IMR-90 (cell line): ENCODE data around the gene ABHD13. TPM values are rescaled to one million over a fixed set of nuclear protein-coding genes. Genes with fewer than 3 reads are reported as not detected.

Experiments
- ATAC-seq: fragments of 200-7000 bp; cut with Tn5 transposase; 2 replicates; pipeline ENCODE4 v1.9.1; 2020; ENCODE audit warnings: low read depth, mild to moderate bottlenecking, moderate library complexity
- BruUV-seq: library from RNA; stranded (reverse); fragments of 400-500 nt; replicated peaks from 2 replicates; lab custom pipeline; 2021; lab: Mats Ljungman, UMichigan
- CTCF ChIA-PET: fragments of 300-600 bp; formaldehyde crosslinking; extraction: SDS; loops from one replicate; lab custom pipeline; 2021; ENCODE audit warnings: antibody characterized with exemption; lab: Yijun Ruan, JAX
- POLR2A ChIA-PET: fragments of 300-600 bp; sonication (Branson Sonifier 250); formaldehyde crosslinking; loops from one replicate; lab custom pipeline; 2022; ENCODE audit warnings: antibody characterized with exemption; ENCODE audit not compliant: unreplicated experiment; lab: Charles Lee
- DNase-seq: peaks from one replicate; pipeline ENCODE4 v3.0.0; 2013
- H2AFZ ChIP-seq: replicated peaks from 2 replicates; pipeline ENCODE3; 2013; ENCODE audit warnings: low read length, mild to moderate bottlenecking; ENCODE audit not compliant: poor library complexity
- H2AK5ac ChIP-seq: 2 replicates; pipeline ENCODE4 v1.6.1; 2013; ENCODE audit warnings: low read depth, low read length, inconsistent platforms
- H2AK9ac ChIP-seq: replicated peaks from 2 replicates; pipeline ENCODE3; 2013; ENCODE audit warnings: mild to moderate bottlenecking, low read depth, low read length, moderate library complexity; ENCODE audit not compliant: poor library complexity
- H2BK120ac ChIP-seq: 2 replicates; pipeline ENCODE4 v1.6.1; 2013; ENCODE audit warnings: low read depth, low read length, inconsistent platforms
- H2BK15ac ChIP-seq: 3 replicates; pipeline ENCODE4 v1.6.1; 2013; ENCODE audit warnings: low read depth, low read length, inconsistent platforms
- H2BK20ac ChIP-seq: 2 replicates; pipeline ENCODE4 v1.6.1; 2013; ENCODE audit warnings: low read depth, mild to moderate bottlenecking, inconsistent platforms, low read length, moderate library complexity
- H2BK5ac ChIP-seq: 2 replicates; pipeline ENCODE4 v1.6.1; 2013; ENCODE audit warnings: mild to moderate bottlenecking, low read depth, low read length, inconsistent platforms; ENCODE audit not compliant: poor library complexity, severe bottlenecking
- H3K14ac ChIP-seq: replicated peaks from 2 replicates; pipeline ENCODE4 v1.6.1; 2013; ENCODE audit warnings: low read depth, low read length, inconsistent platforms
- H3K18ac ChIP-seq: 2 replicates; pipeline ENCODE4 v1.6.1; 2013; ENCODE audit warnings: low read depth, low read length, control low read depth
- H3K23ac ChIP-seq: 2 replicates; pipeline ENCODE4 v1.6.1; 2013; ENCODE audit warnings: low read depth, low read length, inconsistent platforms
- H3K27ac ChIP-seq: 2 replicates; pipeline ENCODE4 v1.5.1; 2013; ENCODE audit warnings: mild to moderate bottlenecking, control low read depth, low read length; ENCODE audit not compliant: insufficient read depth
- H3K27me3 ChIP-seq: 2 replicates; pipeline ENCODE4 v1.6.1; 2013; ENCODE audit warnings: low read length; ENCODE audit not compliant: control insufficient read depth, insufficient read depth
- H3K36me3 ChIP-seq: 2 replicates; pipeline ENCODE4 v1.6.1; 2013; ENCODE audit warnings: low read length, mixed read lengths; ENCODE audit not compliant: control insufficient read depth, insufficient read depth
- H3K4ac ChIP-seq: 2 replicates; pipeline ENCODE4 v1.6.1; 2013; ENCODE audit warnings: low read depth, low read length, inconsistent platforms
- H3K4me1 ChIP-seq: 2 replicates; pipeline ENCODE4 v1.6.1; 2013; ENCODE audit warnings: low read length, mixed read lengths; ENCODE audit not compliant: control insufficient read depth, insufficient read depth
- H3K4me2 ChIP-seq: 2 replicates; pipeline ENCODE4 v1.6.1; 2013; ENCODE audit warnings: low read depth, mild to moderate bottlenecking, control low read depth, low read length, moderate library complexity
- H3K4me3 ChIP-seq: 2 replicates; pipeline ENCODE4 v1.5.1; 2013; ENCODE audit warnings: low read depth, mild to moderate bottlenecking, control low read depth, low read length, moderate library complexity; ENCODE audit not compliant: insufficient read depth
- H3K56ac ChIP-seq: 2 replicates; pipeline ENCODE4 v1.6.1; 2013; ENCODE audit warnings: low read length, inconsistent platforms; ENCODE audit not compliant: insufficient read depth; ENCODE audit errors: extremely low read depth
- H3K79me1 ChIP-seq, 2 experiments: 2 replicates each; pipeline ENCODE4 v1.6.1; 2013; ENCODE audit warnings: low read length in 2 of 2, inconsistent platforms in 1 of 2, low read depth in 1 of 2
- H3K9ac ChIP-seq: 2 replicates; pipeline ENCODE4 v1.6.1; 2013; ENCODE audit warnings: low read depth, low read length, control low read depth
- H3K9me1 ChIP-seq: 2 replicates; pipeline ENCODE4 v1.6.1; 2013; ENCODE audit warnings: low read length, inconsistent platforms; ENCODE audit not compliant: insufficient read depth
- H3K9me3 ChIP-seq: 2 replicates; pipeline ENCODE4 v1.6.1; 2013; ENCODE audit warnings: low read length; ENCODE audit not compliant: control insufficient read depth, insufficient read depth
- H4K20me1 ChIP-seq: 2 replicates; pipeline ENCODE4 v1.6.1; 2013; ENCODE audit warnings: low read length, inconsistent platforms; ENCODE audit not compliant: insufficient read depth
- H4K5ac ChIP-seq: 2 replicates; pipeline ENCODE4 v1.6.1; 2013; ENCODE audit warnings: mild to moderate bottlenecking, low read depth, low read length, control low read depth
- H4K8ac ChIP-seq, 2 experiments: 2 replicates each; pipeline ENCODE4 v1.6.1; 2013; ENCODE audit warnings: low read depth in 2 of 2, low read length in 2 of 2, control low read depth in 1 of 2, inconsistent platforms in 1 of 2
- H4K91ac ChIP-seq: 2 replicates; pipeline ENCODE4 v1.6.1; 2013; ENCODE audit warnings: low read depth, low read length, inconsistent platforms; ENCODE audit not compliant: insufficient read depth
- BHLHE40 ChIP-seq: fragments of 150-350 bp; IDR thresholded peaks from 2 replicates; pipeline ENCODE4 v1.6.1; 2016; ENCODE audit warnings: mild to moderate bottlenecking, low read depth, low read length
- CEBPB ChIP-seq: IDR thresholded peaks from 2 replicates; pipeline ENCODE4 v1.6.1; 2012; ENCODE audit warnings: low read depth, low read length, improper control_type of control experiment
- CHD1 ChIP-seq: IDR thresholded peaks from 2 replicates; pipeline ENCODE4 v1.6.1; 2012; ENCODE audit warnings: low read depth, low read length, improper control_type of control experiment
- CTCF ChIP-seq: conservative IDR thresholded peaks from 2 replicates; pipeline ENCODE4 v1.5.1; 2012; ENCODE audit warnings: mild to moderate bottlenecking, low read depth, low read length, improper control_type of control experiment
- ELK1 ChIP-seq: fragments of 150-350 bp; IDR thresholded peaks from 2 replicates; pipeline ENCODE4 v1.6.1; 2016; ENCODE audit warnings: low read depth, mild to moderate bottlenecking, low read length, moderate library complexity, borderline replicate concordance
- FOS ChIP-seq: fragments of 150-350 bp; IDR thresholded peaks from 2 replicates; pipeline ENCODE4 v1.6.1; 2016; ENCODE audit warnings: low read depth, low read length
- MAFK ChIP-seq: IDR thresholded peaks from 2 replicates; pipeline ENCODE4 v1.6.1; 2012; ENCODE audit warnings: low read depth, low read length, improper control_type of control experiment
- MAZ ChIP-seq: IDR thresholded peaks from 2 replicates; pipeline ENCODE4 v1.6.1; 2012; ENCODE audit warnings: low read depth, mild to moderate bottlenecking, low read length, improper control_type of control experiment, moderate library complexity, borderline replicate concordance
- MXI1 ChIP-seq: IDR thresholded peaks from 2 replicates; pipeline ENCODE4 v1.6.1; 2012; ENCODE audit warnings: low read depth, mild to moderate bottlenecking, low read length, moderate library complexity, borderline replicate concordance
- NFE2L2 ChIP-seq: fragments of 150-350 bp; IDR thresholded peaks from 2 replicates; pipeline ENCODE4 v1.6.1; 2016; ENCODE audit warnings: low read depth, mild to moderate bottlenecking, low read length
- POLR2A ChIP-seq: IDR thresholded peaks from 2 replicates; pipeline ENCODE4 v1.6.1; 2012; ENCODE audit warnings: mild to moderate bottlenecking, low read depth, low read length
- RAD21 ChIP-seq: IDR thresholded peaks from 2 replicates; pipeline ENCODE4 v1.6.1; 2012; ENCODE audit warnings: low read length, improper control_type of control experiment
- RCOR1 ChIP-seq: IDR thresholded peaks from 2 replicates; pipeline ENCODE4 v1.6.1; 2012; ENCODE audit warnings: mild to moderate bottlenecking, low read length, improper control_type of control experiment; ENCODE audit not compliant: insufficient replicate concordance
- RFX5 ChIP-seq: IDR thresholded peaks from 2 replicates; pipeline ENCODE4 v1.8.0; 2012; ENCODE audit warnings: low read depth, mild to moderate bottlenecking, low read length, moderate library complexity
- SMC3 ChIP-seq: fragments of 150-350 bp; IDR thresholded peaks from 2 replicates; pipeline ENCODE4 v1.6.1; 2016; ENCODE audit warnings: low read depth, mild to moderate bottlenecking, antibody characterized with exemption, low read length, moderate library complexity
- USF2 ChIP-seq: fragments of 150-350 bp; IDR thresholded peaks from 2 replicates; pipeline ENCODE4 v1.6.1; 2017; ENCODE audit warnings: mild to moderate bottlenecking, antibody characterized with exemption, low read length, low read depth
- WGBS, 2 experiments: methylation state at CpG; one replicate each; pipeline versions ENCODE4 v1.1.5 to v1.1.7; 2013; ENCODE audit warnings: missing lambda C conversion rate in 2 of 2; ENCODE audit not compliant: insufficient read length in 1 of 2; ENCODE audit errors: extremely low coverage in 2 of 2; 5-methylcytosine and 5-hydroxymethylcytosine counted together
- dilution Hi-C: fragments of 300-500 bp; cut with HindIII; formaldehyde crosslinking; loops from one replicate; pipeline ENCODE4 v1.14.3; 2018; ENCODE audit warnings: low sequenced_read_pairs; ENCODE audit not compliant: unreplicated experiment
- in situ Hi-C: fragments of 300-500 bp; cut with MboI; formaldehyde crosslinking; loops from 3 replicates; pipeline ENCODE4 v1.14.3; 2019; ENCODE audit warnings: low sequenced_read_pairs, inconsistent platforms, mixed read lengths
- intact Hi-C: fragments of 100-400 bp; cut with micrococcal nuclease; formaldehyde crosslinking; loops from 2 replicates; pipeline ENCODE4 v1.10.0; 2022
- polyA plus RNA-seq, 3 experiments: library from polyadenylated mRNA; depleted of rRNA; stranded (reverse); fragments of >200 nt; gene quantifications; 2 replicates each; pipeline ENCODE4 v1.2.3, GENCODE V29; 2012; ENCODE audit warnings: low replicate concordance in 1 of 3
- total RNA-seq: library from RNA; depleted of rRNA; stranded (reverse); fragments of >200 nt; gene quantifications from 2 replicates; pipeline ENCODE4 v1.2.3, GENCODE V29; 2012

ABHD13 gene
- total and polyA plus RNA-seq, 2 of the 4 experiments (the other 2 are of a cell fraction), result 4.0 to 4.1 TPM

- Histone ChIP-seq H3K4me3 (no peak overlapping the region), H3K18ac (no peak overlapping the region), H2AFZ (no peak overlapping the region), H2BK15ac (no peak overlapping the region), H3K4me1 (peaks cover 2% of the 10 kb centered on the region; the same call in 1 of the 2 replicates), H2BK120ac (no peak overlapping the region), H3K4ac (no peak overlapping the region), H2BK5ac (no peak overlapping the region), H4K91ac (no peak overlapping the region), H3K23ac (no peak overlapping the region), H3K27me3 (no peaks in the 10 kb centered on the region), H2BK20ac (no peak overlapping the region), H3K9ac (no peak overlapping the region), H3K56ac (no peak overlapping the region), H3K9me3 (no peaks in the 10 kb centered on the region), H2AK9ac (no peak overlapping the region), H3K79me1 (no peaks in the 10 kb centered on the region), H3K27ac (no peak overlapping the region), H3K4me2 (no peak overlapping the region), H3K9me1 (peaks cover 3% of the 10 kb centered on the region; the same call in 1 of the 2 replicates), H4K20me1 (no peaks in the 10 kb centered on the region), H4K5ac (no peak overlapping the region), H3K14ac (no peak overlapping the region), H3K36me3 (no peaks in the 10 kb centered on the region), H2AK5ac (no peak overlapping the region), H4K8ac (no peak overlapping the region)
- 100% methylated on average over 2 of the region's 4 CpGs; no CpG with 5 or more reads in 1 of the 2 experiments for WGBS, 2 experiments
- TF ChIP-seq RFX5 (no peak), NFE2L2 (no peak), POLR2A (no peak), RCOR1 (no peak), CTCF (no peak), CEBPB (no peak), USF2 (no peak), MAFK (no peak), SMC3 (no peak), RAD21 (no peak), FOS (no peak), ELK1 (no peak), CHD1 (no peak), BHLHE40 (no peak), MAZ (no peak), MXI1 (no peak)
- ChIA-PET POLR2A (no interaction called here), CTCF (no interaction called here)
- ATAC-seq, result no peak
- in situ Hi-C loops (no loop called here), dilution Hi-C loops (no loop called here), intact Hi-C loops (no loop called here)
- no TSS peak for BruUV-seq
- no peak for DNase-seq
These were observed 49.2 kb downstream of the ABHD13 start for GRCh38 chr13:108267347-108267746.
